Breast epithelium (tissue), 3 donors: ENCODE results near the gene PTPRG.

Source experiments
- CTCF ChIP-seq, 3 donors: fragments of 450-650 bp; IDR thresholded peaks; one replicate each; pipeline ENCODE4 v1.5.1; 2016 to 2017; ENCODE audit warnings: antibody characterized with exemption in 3 of 3, mild to moderate bottlenecking in 3 of 3, moderate library complexity in 3 of 3
- POLR2A ChIP-seq: fragments of 450-650 bp; IDR thresholded peaks from one replicate; pipeline ENCODE4 v1.6.1; 2016; ENCODE audit warnings: antibody characterized with exemption, mild to moderate bottlenecking, moderate library complexity
- POLR2AphosphoS5 ChIP-seq, 3 donors: sonication (generic); formaldehyde crosslinking; IDR thresholded peaks; one replicate each; pipeline ENCODE4 v1.6.1; 2017; ENCODE audit warnings: antibody characterized with exemption in 3 of 3

DNA sequence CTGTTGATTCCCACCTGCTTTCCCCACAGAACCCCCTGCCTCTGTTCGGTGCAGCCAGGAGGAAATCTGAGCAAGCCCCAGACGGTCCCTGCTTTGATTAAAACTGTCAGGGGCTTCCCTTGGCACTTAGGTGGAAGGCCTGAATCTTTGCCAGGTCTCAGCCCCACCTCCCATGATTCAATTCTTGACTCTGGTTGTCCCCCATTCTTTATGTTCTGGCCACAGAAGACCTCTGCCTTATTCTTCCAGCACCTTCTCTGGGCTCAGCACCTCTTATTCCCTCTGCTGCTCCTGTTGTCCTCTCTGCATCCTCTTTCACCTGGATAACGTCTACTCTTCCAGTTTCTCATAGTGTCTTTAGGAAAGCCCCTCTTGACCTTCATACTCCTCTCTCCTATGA is 349.4 kb downstream of the PTPRG start:
- no peak for TF ChIP-seq CTCF (IDR thresholded peaks at IDR 0.05)
- TF ChIP-seq POLR2A = no peak
- no peak for TF ChIP-seq POLR2AphosphoS5 (IDR thresholded peaks at IDR 0.05)
